AG09319 (cell line): ENCODE results near the gene OR51B2.
A peak's percentile ranks its signal among the peaks of the same experiment; 100 is the strongest.

Source experiments
- DNase-seq: peaks from one replicate; pipeline ENCODE4 v3.0.0-alpha.2; 2010; ENCODE audit warnings: low read depth; ENCODE audit errors: extremely low read depth
- CTCF ChIP-seq: IDR thresholded peaks from 2 replicates; pipeline ENCODE4 v1.5.1; 2011; ENCODE audit warnings: low read depth, mild to moderate bottlenecking, inconsistent platforms, low read length, moderate library complexity

Gene OR51B2

GRCh38 chr11:5291207-5291838 is 32.8 kb downstream of the OR51B2 start:
- TF ChIP-seq CTCF: peak; percentile 59
- DNase-seq: no peak

GRCh38 chr11:5290106-5290505 is 34.0 kb downstream of the OR51B2 start:
- DNase-seq: no peak
- TF ChIP-seq CTCF: no peak

DNA sequence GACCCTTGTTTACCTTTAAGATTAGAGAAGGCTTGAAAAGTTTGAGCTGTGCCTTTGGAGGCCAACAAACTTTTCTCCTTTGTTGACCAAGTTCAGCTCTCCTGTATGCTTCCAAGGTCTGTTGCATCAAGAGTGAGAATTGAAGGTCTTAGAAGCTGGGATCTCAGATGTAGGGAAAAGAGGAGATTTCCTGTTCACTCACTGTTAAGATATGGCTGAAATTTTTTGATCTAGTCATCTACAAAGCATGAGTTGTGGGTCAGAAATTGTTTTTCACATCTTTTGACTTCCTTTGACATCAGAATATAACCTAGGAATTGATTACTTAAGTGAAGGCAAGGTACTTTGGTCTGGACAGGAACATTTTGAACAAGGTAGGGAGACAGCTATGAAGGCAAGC is 34.4 kb downstream of the OR51B2 start:
- TF ChIP-seq CTCF: no peak
- no peak for DNase-seq

DNA sequence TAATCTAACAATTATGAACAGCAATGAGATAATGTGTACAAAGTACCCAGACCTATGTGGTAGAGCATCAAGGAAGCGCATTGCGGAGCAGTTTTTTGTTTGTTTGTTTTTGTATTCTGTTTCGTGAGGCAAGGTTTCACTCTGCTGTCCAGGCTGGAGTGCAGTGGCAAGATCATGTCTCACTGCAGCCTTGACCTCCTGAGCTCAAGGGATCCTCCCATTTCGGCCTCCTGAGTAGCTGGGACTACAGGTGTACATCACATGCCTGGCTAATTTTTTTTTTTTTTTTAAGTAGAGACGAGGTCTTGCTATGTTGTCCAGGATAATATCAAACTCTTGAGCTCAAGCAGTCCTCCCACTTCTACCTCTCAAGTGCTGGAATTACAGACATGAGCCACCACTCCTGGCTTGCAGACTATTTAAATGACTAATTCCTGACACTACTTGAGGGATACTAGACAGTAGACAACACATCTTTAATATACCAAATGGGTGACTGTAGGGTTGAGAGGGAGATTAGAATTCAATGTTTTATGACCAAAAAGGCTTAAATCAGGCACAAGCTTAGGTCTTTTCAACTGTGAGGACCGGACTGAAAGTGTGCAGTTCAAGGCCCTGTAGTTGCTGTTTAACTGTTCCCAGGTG is 35.1 kb downstream of the OR51B2 start:
- TF ChIP-seq CTCF: no peak
- no peak for DNase-seq

DNA sequence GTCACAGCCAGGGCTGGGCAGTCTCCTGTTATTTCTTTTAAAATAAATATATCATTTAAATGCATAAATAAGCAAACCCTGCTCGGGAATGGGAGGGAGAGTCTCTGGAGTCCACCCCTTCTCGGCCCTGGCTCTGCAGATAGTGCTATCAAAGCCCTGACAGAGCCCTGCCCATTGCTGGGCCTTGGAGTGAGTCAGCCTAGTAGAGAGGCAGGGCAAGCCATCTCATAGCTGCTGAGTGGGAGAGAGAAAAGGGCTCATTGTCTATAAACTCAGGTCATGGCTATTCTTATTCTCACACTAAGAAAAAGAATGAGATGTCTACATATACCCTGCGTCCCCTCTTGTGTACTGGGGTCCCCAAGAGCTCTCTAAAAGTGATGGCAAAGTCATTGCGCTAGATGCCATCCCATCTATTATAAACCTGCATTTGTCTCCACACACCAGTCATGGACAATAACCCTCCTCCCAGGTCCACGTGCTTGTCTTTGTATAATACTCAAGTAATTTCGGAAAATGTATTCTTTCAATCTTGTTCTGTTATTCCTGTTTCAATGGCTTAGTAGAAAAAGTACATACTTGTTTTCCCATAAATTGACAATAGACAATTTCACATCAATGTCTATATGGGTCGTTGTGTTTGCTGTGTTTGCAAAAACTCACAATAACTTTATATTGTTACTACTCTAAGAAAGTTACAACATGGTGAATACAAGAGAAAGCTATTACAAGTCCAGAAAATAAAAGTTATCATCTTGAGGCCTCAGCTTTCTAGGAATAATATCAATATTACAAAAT is 35.8 kb downstream of the OR51B2 start:
- no peak for TF ChIP-seq CTCF
- no peak for DNase-seq

DNA sequence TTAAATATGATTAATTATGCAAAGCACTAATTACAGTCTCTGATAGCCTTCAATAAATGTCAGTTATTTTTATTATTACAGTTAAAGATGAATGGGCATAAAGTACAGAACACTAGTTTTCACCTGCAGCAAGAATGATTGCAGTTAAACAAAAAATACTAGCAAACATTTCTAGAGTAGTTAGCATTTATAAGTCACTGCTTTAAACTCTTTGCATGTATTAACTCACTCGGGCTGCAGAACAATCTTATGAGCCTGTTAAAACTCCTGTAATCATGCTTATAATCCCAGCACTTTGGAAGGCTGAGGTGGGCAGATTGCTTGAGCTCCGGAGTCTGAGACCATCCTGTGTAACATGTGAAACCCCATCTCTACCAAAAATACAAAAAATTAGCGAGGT is 37.2 kb downstream of the OR51B2 start:
- no peak for TF ChIP-seq CTCF
- no peak for DNase-seq

- no peak for DNase-seq
- TF ChIP-seq CTCF: no peak
Observed at GRCh38 chr11:5286351-5286750, 37.7 kb downstream of the OR51B2 start.
